Measurements from ENCODE around the gene GNG7.
"Not testable (repeated sequence)": the region's sequence is repeated elsewhere in the genome, so short reads cannot be mapped to it uniquely, and the experiment has no call there.

Gene GNG7

GRCh38 chr19:2630352-2631001 is 72.0 kb downstream of the GNG7 start:
- in situ Hi-C loops (cut with HindIII; ENCODE audit: low sequenced_read_pairs), result loop anchor here (10.0 kb wide), 1 partner anchor 124 kb away; no protein-coding TSS in a partner anchor

GRCh38 chr19:2629491-2630351 is 72.8 kb downstream of the GNG7 start:
- in situ Hi-C loops (cut with HindIII; ENCODE audit: low sequenced_read_pairs), result loop anchor here (10.0 kb wide), 1 partner anchor 125 kb away; no protein-coding TSS in a partner anchor

GRCh38 chr19:2628597-2628996 is 73.9 kb downstream of the GNG7 start:
- in situ Hi-C loops (cut with HindIII; ENCODE audit: low sequenced_read_pairs), result no loop called here

GRCh38 chr19:2627855-2628254 is 74.6 kb downstream of the GNG7 start:
- in situ Hi-C loops (cut with HindIII; ENCODE audit: low sequenced_read_pairs), result no loop called here

GRCh38 chr19:2627319-2627829 is 75.1 kb downstream of the GNG7 start:
- in situ Hi-C loops (cut with HindIII; ENCODE audit: low sequenced_read_pairs), result no loop called here

GRCh38 chr19:2625434-2625833 is 77.1 kb downstream of the GNG7 start:
- in situ Hi-C loops (cut with HindIII; ENCODE audit: low sequenced_read_pairs), result no loop called here

- in situ Hi-C loops (cut with HindIII; ENCODE audit: low sequenced_read_pairs), result no loop called here
Observed at GRCh38 chr19:2624537-2625091, 77.9 kb downstream of the GNG7 start.

GRCh38 chr19:2623798-2624197 is 78.7 kb downstream of the GNG7 start:
- in situ Hi-C loops (cut with HindIII; ENCODE audit: low sequenced_read_pairs), result no loop called here

- in situ Hi-C loops (cut with HindIII; ENCODE audit: low sequenced_read_pairs), result not testable (repeated sequence)
Observed at GRCh38 chr19:2622371-2622961, 80.0 kb downstream of the GNG7 start.

- in situ Hi-C loops (cut with HindIII; ENCODE audit: low sequenced_read_pairs), result no loop called here
Observed at GRCh38 chr19:2619076-2619475, 83.4 kb downstream of the GNG7 start.

GRCh38 chr19:2618611-2619010 is 83.9 kb downstream of the GNG7 start:
- in situ Hi-C loops (cut with HindIII; ENCODE audit: low sequenced_read_pairs), result no loop called here

- in situ Hi-C loops (cut with HindIII; ENCODE audit: low sequenced_read_pairs), result no loop called here
Observed at GRCh38 chr19:2617393-2618165, 84.9 kb downstream of the GNG7 start.

GRCh38 chr19:2616741-2617392 is 85.6 kb downstream of the GNG7 start:
- in situ Hi-C loops (cut with HindIII; ENCODE audit: low sequenced_read_pairs), result no loop called here

GRCh38 chr19:2615782-2616181 is 86.7 kb downstream of the GNG7 start:
- in situ Hi-C loops (cut with HindIII; ENCODE audit: low sequenced_read_pairs), result no loop called here

- in situ Hi-C loops (cut with HindIII; ENCODE audit: low sequenced_read_pairs), result no loop called here
Observed at GRCh38 chr19:2613507-2614295, 88.8 kb downstream of the GNG7 start.

GRCh38 chr19:2612619-2613249 is 89.8 kb downstream of the GNG7 start:
- in situ Hi-C loops (cut with HindIII; ENCODE audit: low sequenced_read_pairs), result no loop called here

- in situ Hi-C loops (cut with HindIII; ENCODE audit: low sequenced_read_pairs), result no loop called here
Observed at GRCh38 chr19:2611483-2612464, 90.7 kb downstream of the GNG7 start.
